OCI-LY1 (cell line): ENCODE results near the gene STRBP.

Experiments
- H2AFZ ChIP-seq: fragments of 200-600 bp; sonication (generic), shearing (Covaris generic); 2 replicates; pipeline ENCODE4 v1.6.0; 2014; ENCODE audit warnings: antibody characterized with exemption, mild to moderate bottlenecking, low read length
- H3F3A ChIP-seq: fragments of 200-600 bp; sonication (generic), shearing (Covaris generic); 2 replicates; pipeline ENCODE4 v1.6.0; 2014; ENCODE audit warnings: mild to moderate bottlenecking, antibody characterized with exemption, low read length, moderate library complexity; ENCODE audit not compliant: insufficient read depth
- H3K27ac ChIP-seq: fragments of 200-600 bp; sonication (generic); 2 replicates; pipeline ENCODE4 v1.5.1; 2014; ENCODE audit warnings: low read length, mixed run types, mild to moderate bottlenecking, low read depth; ENCODE audit not compliant: poor library complexity, severe bottlenecking
- H3K27me3 ChIP-seq: fragments of 200-600 bp; sonication (generic); 2 replicates; pipeline ENCODE4 v1.6.0; 2014; ENCODE audit warnings: antibody characterized with exemption, mild to moderate bottlenecking, low read length, moderate library complexity; ENCODE audit not compliant: insufficient read depth
- H3K36me3 ChIP-seq: fragments of 200-600 bp; sonication (generic); 2 replicates; pipeline ENCODE4 v1.6.1; 2014; ENCODE audit warnings: mild to moderate bottlenecking, antibody characterized with exemption, low read length, moderate library complexity, mixed read lengths; ENCODE audit not compliant: insufficient read depth
- H3K4me1 ChIP-seq: fragments of 200-600 bp; sonication (generic); 2 replicates; pipeline ENCODE4 v1.5.1; 2014; ENCODE audit warnings: mild to moderate bottlenecking, low read length, moderate library complexity; ENCODE audit not compliant: insufficient read depth, severe bottlenecking
- H3K4me2 ChIP-seq: fragments of 200-600 bp; sonication (generic), shearing (Covaris generic); 2 replicates; pipeline ENCODE4 v1.6.1; 2014; ENCODE audit warnings: low read length
- H3K4me3 ChIP-seq: fragments of 200-600 bp; sonication (generic); 2 replicates; pipeline ENCODE4 v1.5.1; 2014; ENCODE audit warnings: low read length, low read depth, mild to moderate bottlenecking, mixed read lengths; ENCODE audit not compliant: poor library complexity, severe bottlenecking
- H3K79me2 ChIP-seq: fragments of 200-600 bp; shearing (Covaris generic); 2 replicates; pipeline ENCODE4 v1.6.1; 2016; ENCODE audit warnings: mixed run types, low read length, mixed read lengths; ENCODE audit not compliant: insufficient read depth
- H3K9ac ChIP-seq: fragments of 200-600 bp; sonication (generic), shearing (Covaris generic); 2 replicates; pipeline ENCODE4 v1.6.1; 2014; ENCODE audit warnings: mild to moderate bottlenecking, low read length, mixed read lengths
- H3K9me2 ChIP-seq: fragments of 200-600 bp; sonication (generic), shearing (Covaris generic); 2 replicates; pipeline ENCODE4 v1.6.1; 2014; ENCODE audit warnings: low read depth, mild to moderate bottlenecking, low read length, mixed read lengths
- H3K9me3 ChIP-seq: fragments of 200-600 bp; shearing (Covaris generic); 2 replicates; pipeline ENCODE4 v1.6.1; 2014; ENCODE audit warnings: low read length, mixed read lengths
- H4K20me1 ChIP-seq: fragments of 200-600 bp; sonication (generic), shearing (Covaris generic); 2 replicates; pipeline ENCODE4 v1.6.0; 2016; ENCODE audit warnings: mild to moderate bottlenecking, low read length; ENCODE audit not compliant: insufficient read depth
- EZH2 ChIP-seq: fragments of 200-600 bp; sonication (generic), shearing (Covaris generic); IDR thresholded peaks from 2 replicates; pipeline ENCODE4 v1.8.0; 2017; ENCODE audit warnings: borderline replicate concordance, mixed run types, mild to moderate bottlenecking, antibody characterized with exemption, low read length, moderate library complexity, mixed read lengths
- TF ChIP-seq, protein P1 (sequence below): fragments of 200-600 bp; sonication (generic), shearing (Covaris generic); IDR thresholded peaks from 2 replicates; pipeline ENCODE4 v1.5.1; 2017; ENCODE audit warnings: mild to moderate bottlenecking, antibody characterized with exemption, low read length, moderate library complexity, mixed read lengths

The STRBP gene

GRCh38 chr9:123218831-123219230, 49.6 kb downstream of the STRBP start:
- peaks cover 25% of the 10 kb centered on the region; the same call in 1 of the 2 replicates for H3K36me3 ChIP-seq
- H3K4me2 ChIP-seq, result no peak overlapping the region
- peak overlapping the region; percentile 19 for H3K27ac ChIP-seq
- H3K27me3 ChIP-seq, result no peaks in the 10 kb centered on the region
- no peaks in the 10 kb centered on the region for H3F3A ChIP-seq
- H3K4me3 ChIP-seq, result no peak overlapping the region
- H3K9me2 ChIP-seq, result no peaks in the 10 kb centered on the region
- TF ChIP-seq, protein P1, sequence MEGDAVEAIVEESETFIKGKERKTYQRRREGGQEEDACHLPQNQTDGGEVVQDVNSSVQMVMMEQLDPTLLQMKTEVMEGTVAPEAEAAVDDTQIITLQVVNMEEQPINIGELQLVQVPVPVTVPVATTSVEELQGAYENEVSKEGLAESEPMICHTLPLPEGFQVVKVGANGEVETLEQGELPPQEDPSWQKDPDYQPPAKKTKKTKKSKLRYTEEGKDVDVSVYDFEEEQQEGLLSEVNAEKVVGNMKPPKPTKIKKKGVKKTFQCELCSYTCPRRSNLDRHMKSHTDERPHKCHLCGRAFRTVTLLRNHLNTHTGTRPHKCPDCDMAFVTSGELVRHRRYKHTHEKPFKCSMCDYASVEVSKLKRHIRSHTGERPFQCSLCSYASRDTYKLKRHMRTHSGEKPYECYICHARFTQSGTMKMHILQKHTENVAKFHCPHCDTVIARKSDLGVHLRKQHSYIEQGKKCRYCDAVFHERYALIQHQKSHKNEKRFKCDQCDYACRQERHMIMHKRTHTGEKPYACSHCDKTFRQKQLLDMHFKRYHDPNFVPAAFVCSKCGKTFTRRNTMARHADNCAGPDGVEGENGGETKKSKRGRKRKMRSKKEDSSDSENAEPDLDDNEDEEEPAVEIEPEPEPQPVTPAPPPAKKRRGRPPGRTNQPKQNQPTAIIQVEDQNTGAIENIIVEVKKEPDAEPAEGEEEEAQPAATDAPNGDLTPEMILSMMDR, result no peak
- no peak for TF ChIP-seq EZH2
- no peak overlapping the region for H2AFZ ChIP-seq
- no peaks in the 10 kb centered on the region for H3K9me3 ChIP-seq
- H4K20me1 ChIP-seq, result no peaks in the 10 kb centered on the region
- peaks cover 69% of the 10 kb centered on the region for H3K4me1 ChIP-seq
- H3K79me2 ChIP-seq, result peaks cover 86% of the 10 kb centered on the region
- no peak overlapping the region for H3K9ac ChIP-seq

GRCh38 chr9:123217128-123217654, 51.2 kb downstream of the STRBP start:
- Histone ChIP-seq H3K9ac (no peak overlapping the region), H3K9me2 (no peaks in the 10 kb centered on the region), H3K27ac (peak overlapping the region; percentile 28), H3K79me2 (peaks cover 80% of the 10 kb centered on the region), H3K4me3 (no peak overlapping the region), H3F3A (no peaks in the 10 kb centered on the region), H3K9me3 (no peaks in the 10 kb centered on the region), H3K36me3 (peaks cover 32% of the 10 kb centered on the region; the same call in 1 of the 2 replicates), H3K4me1 (peaks cover 56% of the 10 kb centered on the region), H3K4me2 (no peak overlapping the region), H3K27me3 (no peaks in the 10 kb centered on the region), H4K20me1 (no peaks in the 10 kb centered on the region), H2AFZ (no peak overlapping the region)
- TF ChIP-seq, protein P1, result no peak
- TF ChIP-seq EZH2, result no peak

- no peak overlapping the region for H3K9ac ChIP-seq
- no peaks in the 10 kb centered on the region for H3K27me3 ChIP-seq
- H3K4me3 ChIP-seq, result no peak overlapping the region
- peaks cover 48% of the 10 kb centered on the region for H3K4me1 ChIP-seq
- H2AFZ ChIP-seq, result no peak overlapping the region
- H3K9me2 ChIP-seq, result no peaks in the 10 kb centered on the region
- no peaks in the 10 kb centered on the region for H4K20me1 ChIP-seq
- H3K27ac ChIP-seq, result no peak overlapping the region
- H3F3A ChIP-seq, result no peaks in the 10 kb centered on the region
- H3K36me3 ChIP-seq, result peaks cover 24% of the 10 kb centered on the region; the same call in 1 of the 2 replicates
- peaks cover 80% of the 10 kb centered on the region for H3K79me2 ChIP-seq
- H3K4me2 ChIP-seq, result no peak overlapping the region
- TF ChIP-seq EZH2, result no peak
- TF ChIP-seq, protein P1, result no peak
- H3K9me3 ChIP-seq, result no peaks in the 10 kb centered on the region
Observed at GRCh38 chr9:123216251-123216797, 52.1 kb downstream of the STRBP start.
